ENCODE results near the gene BST1. TPM values are rescaled to one million over a fixed set of nuclear protein-coding genes. Genes with fewer than 3 reads are reported as not detected.

Gene BST1
- total RNA-seq, 1 experiment from 2014 or later, result not detected

DNA sequence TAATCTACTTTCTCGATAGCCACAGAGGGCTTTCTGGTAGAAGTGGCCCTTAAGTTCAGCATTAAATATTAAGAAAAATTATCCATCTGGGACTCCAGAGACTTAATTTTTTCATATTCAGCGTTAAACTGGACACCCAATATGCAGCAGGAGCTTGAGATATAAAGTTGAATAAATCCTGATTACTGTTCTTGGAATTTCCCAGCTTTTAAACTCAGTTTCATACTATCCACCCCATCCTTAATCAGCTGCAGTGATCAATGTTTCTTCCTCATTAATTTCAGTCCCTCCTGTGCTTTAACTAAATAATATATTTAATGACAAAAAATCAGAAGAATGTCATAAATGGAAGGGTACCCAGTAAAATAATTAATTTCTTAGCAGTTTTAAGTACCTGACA lies 44.1 kb upstream of the BST1 start:
- H3K4me1 Mint-ChIP-seq, result peaks cover 11 to 17% of the 10 kb centered on the region in 2 experiments

More for the DNA sequence above, 44.1 kb upstream of the BST1 start:
- Histone ChIP-seq H2BK120ac (ENCODE audit: low read depth, low read length, poor library complexity, severe bottlenecking) (no peak overlapping the region), H2BK15ac (ENCODE audit: low read depth, low read length) (no peak overlapping the region), H2AFZ (ENCODE audit: low read length) (no peak overlapping the region), H4K8ac (replicated peaks; ENCODE audit: insufficient read length, low read depth, low read length) (no peak overlapping the region), H3K27ac (ENCODE audit: insufficient read length, low read depth, low read length) (no peak overlapping the region), H3K79me1 (ENCODE audit: insufficient read depth, low read depth, low read length, poor library complexity, severe bottlenecking) (no peaks in the 10 kb centered on the region), H3K23ac (ENCODE audit: insufficient read length, low read depth, low read length) (no peak overlapping the region), H3K18ac (ENCODE audit: insufficient read length, low read depth, low read length) (no peak overlapping the region), H2BK20ac (ENCODE audit: low read depth, low read length, poor library complexity, severe bottlenecking) (no peak overlapping the region), H4K5ac (ENCODE audit: insufficient read length, low read depth, low read length) (no peak overlapping the region), H2BK12ac (ENCODE audit: insufficient read length, low read depth, low read length) (no peak overlapping the region), H4K20me1 (ENCODE audit: control insufficient read depth, insufficient read depth, insufficient read length) (no peaks in the 10 kb centered on the region), H3K4me2 (ENCODE audit: insufficient read depth, insufficient read length, low read length) (no peak overlapping the region), H2BK5ac (ENCODE audit: insufficient read length, low read length) (no peak overlapping the region), H2AK5ac (ENCODE audit: insufficient read length, low read length) (no peak overlapping the region), H4K91ac (ENCODE audit: insufficient read length, low read depth, low read length) (no peak overlapping the region), H3K79me2 (ENCODE audit: insufficient read depth, low read length) (no peaks in the 10 kb centered on the region), H3K4me1 (ENCODE audit: insufficient read depth, low read length) (no peaks in the 10 kb centered on the region), H3T11ph (ENCODE audit: low read length) (no peak overlapping the region), H3K23me2 (ENCODE audit: insufficient read length, low read depth, low read length, poor library complexity, severe bottlenecking) (peaks cover 10% of the 10 kb centered on the region), H3K4ac (ENCODE audit: low read depth, low read length) (no peak overlapping the region), H3K9me3 (ENCODE audit: control insufficient read depth, low read depth, low read length) (no peaks in the 10 kb centered on the region), H3K27me3 (ENCODE audit: insufficient read depth, low read length) (no peaks in the 10 kb centered on the region), H3K9ac (ENCODE audit: extremely low read depth, insufficient read length, low read length) (no peak overlapping the region), H3K14ac (ENCODE audit: insufficient read depth, low read length) (no peak overlapping the region), H3K56ac (ENCODE audit: insufficient read length, low read depth, low read length) (no peak overlapping the region)
- TF ChIP-seq, protein P1, sequence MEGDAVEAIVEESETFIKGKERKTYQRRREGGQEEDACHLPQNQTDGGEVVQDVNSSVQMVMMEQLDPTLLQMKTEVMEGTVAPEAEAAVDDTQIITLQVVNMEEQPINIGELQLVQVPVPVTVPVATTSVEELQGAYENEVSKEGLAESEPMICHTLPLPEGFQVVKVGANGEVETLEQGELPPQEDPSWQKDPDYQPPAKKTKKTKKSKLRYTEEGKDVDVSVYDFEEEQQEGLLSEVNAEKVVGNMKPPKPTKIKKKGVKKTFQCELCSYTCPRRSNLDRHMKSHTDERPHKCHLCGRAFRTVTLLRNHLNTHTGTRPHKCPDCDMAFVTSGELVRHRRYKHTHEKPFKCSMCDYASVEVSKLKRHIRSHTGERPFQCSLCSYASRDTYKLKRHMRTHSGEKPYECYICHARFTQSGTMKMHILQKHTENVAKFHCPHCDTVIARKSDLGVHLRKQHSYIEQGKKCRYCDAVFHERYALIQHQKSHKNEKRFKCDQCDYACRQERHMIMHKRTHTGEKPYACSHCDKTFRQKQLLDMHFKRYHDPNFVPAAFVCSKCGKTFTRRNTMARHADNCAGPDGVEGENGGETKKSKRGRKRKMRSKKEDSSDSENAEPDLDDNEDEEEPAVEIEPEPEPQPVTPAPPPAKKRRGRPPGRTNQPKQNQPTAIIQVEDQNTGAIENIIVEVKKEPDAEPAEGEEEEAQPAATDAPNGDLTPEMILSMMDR (conservative IDR thresholded peaks at IDR 0.05), result no peak
- Mint-ChIP-seq H3K27me3 (ENCODE audit: low read depth) (no peaks in the 10 kb centered on the region; the same call in 1 of the 2 replicates), H3K27ac (no peak overlapping the region), H3K4me3 (no peak overlapping the region), H3K9me3 (no peaks in the 10 kb centered on the region), H3K36me3 (ENCODE audit: insufficient read depth in 1 of 3, low read depth in 3 of 3) (peaks cover 0 to 4% (median 3%) of the 10 kb centered on the region in 3 experiments; a peak in 4 of 7 replicates)
- no peak for DNase-seq
- WGBS (ENCODE audit: extremely low coverage, insufficient read length, low lambda C conversion rate), result no CpG with 5 or more reads among the region's 2 CpGs
